Stimulated activated CD4-positive, alpha-beta T cell treated with anti-CD3 and anti-CD28 coated beads, Interleukin-2, amount 100 ng/mL, for 4 hours (primary cell): Measurements from ENCODE around the gene FCAR.
"Not testable (repeated sequence)": the region's sequence is repeated elsewhere in the genome, so short reads cannot be mapped to it uniquely, and the experiment has no call there.

Experiments
- DNase-seq: peaks from one replicate; pipeline ENCODE4 v3.0.0-alpha.2; 2020; ENCODE audit warnings: low read depth

FCAR gene

DNA sequence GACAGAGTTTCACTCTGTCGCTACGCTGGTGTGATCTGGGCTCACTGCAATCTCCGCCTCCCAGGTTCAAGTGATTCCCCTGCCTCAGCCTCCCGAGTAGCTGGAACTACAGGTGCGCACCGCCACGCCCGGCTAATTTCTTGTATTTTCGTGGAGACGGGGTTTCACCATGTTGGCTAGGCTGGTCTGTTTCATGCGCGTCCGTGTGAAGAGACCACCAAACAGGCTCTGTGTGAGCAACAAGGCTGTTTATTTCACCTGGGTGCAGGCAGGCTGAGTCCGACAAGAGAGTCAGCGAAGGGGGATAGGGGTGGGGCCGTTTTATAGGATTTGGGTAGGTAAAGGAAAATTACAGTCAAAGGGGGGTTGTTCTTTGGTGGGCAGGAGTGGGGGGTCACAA lies 20.1 kb downstream of the FCAR start:
- DNase-seq, result not testable (repeated sequence)

GRCh38 chr19:54896036-54896435 lies 22.0 kb downstream of the FCAR start:
- DNase-seq, result no peak

GRCh38 chr19:54898685-54899084 lies 24.6 kb downstream of the FCAR start:
- DNase-seq, result not testable (repeated sequence)

DNA sequence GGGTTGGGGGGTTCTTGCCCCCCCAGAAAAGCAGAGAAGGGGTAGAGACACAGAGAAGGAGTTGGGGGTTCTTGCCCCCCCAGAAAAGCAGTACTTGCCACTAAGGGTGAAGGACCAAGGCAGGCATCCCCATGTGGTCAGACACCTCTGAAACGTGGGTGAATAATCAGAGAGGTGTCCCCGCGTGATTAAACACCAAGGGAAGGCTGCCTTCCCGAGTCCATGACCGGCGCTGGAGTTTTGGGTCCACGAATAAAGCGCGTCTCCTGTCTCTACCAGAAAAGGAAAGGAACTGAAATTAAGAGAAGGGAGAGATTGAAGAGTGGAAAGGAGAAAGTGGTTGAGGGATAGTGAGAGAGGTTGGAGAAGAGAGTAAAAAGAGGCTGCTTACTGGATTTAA lies 25.6 kb downstream of the FCAR start:
- not testable (repeated sequence) for DNase-seq

- DNase-seq, result not testable (repeated sequence)
Observed at GRCh38 chr19:54901153-54901552, 27.1 kb downstream of the FCAR start.

DNA sequence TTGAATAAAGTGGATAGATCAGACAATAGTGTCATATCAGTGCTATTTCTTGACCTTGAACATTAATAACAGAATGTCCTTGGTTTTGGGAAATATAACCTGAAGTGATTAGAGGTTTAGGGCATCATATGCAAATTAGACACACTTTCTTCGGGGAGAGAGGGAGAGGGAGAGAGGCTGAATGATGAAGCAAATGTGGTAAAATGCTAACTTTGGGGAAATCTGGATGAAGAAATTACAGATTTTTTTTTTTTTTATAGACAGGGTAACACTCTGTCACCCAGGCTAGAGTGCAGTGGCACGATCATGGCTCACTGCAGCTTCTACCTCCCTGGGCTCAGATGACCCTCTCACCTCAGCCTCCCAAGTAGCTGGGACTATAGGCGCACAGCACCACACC lies 28.0 kb downstream of the FCAR start:
- no peak for DNase-seq

DNA sequence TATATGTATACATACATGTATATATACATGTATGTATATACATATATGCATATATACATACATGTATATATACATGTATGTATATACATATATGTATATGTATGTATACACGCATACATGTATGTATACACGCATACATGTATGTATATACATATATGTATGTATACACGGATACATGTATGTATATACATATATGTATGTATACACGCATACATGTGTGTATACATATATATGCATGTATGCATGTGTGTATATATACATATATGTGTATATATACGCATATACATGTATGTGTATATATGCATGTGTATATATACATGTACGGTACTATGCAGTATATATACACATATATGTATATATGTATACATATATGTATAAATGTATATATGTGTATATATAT lies 29.3 kb downstream of the FCAR start:
- no peak for DNase-seq

- DNase-seq, result not testable (repeated sequence)
Observed at GRCh38 chr19:54904261-54904660, 30.2 kb downstream of the FCAR start.

GRCh38 chr19:54905421-54905802 lies 31.4 kb downstream of the FCAR start:
- no peak for DNase-seq

DNA sequence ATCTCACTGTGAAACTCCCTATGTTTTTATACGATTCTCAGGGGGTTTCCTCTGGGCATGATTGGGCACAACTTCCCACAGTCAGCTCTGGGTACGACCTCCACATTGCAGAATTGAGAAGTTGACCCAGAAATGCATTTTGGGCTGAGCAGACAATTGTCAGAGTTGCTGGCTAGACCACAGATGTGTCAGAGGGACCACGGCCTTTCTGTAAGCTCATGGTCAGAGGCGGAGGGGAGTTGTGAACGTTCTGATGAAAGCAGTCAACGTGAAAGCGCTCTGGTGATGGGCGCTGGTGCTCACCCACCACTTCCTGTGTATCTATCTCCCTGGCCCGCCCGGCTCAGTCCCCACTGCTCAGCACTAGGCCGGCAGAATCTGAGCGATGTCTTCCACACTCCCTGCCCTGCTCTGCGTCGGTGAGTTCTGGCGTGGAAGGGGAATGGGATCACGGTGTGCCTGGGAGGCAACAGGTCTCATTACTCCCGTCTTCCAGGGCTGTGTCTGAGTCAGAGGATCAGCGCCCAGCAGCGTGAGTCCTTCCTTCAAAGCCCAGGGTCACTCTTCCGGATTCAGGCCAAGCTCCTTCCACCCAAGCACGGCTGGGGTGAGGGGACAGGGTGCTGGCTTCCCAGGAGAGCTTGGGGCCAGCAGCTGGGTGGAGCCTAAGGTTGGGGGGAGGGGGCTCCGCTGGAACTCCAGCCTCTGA lies 31.9 kb downstream of the FCAR start, which contains the start of gene NCR1:
NCR1 (plus strand) TSS at position 346 of the 709 bp plus-strand sequence; CDS start at position 386, 40 bp downstream.
- no peak for DNase-seq

DNA sequence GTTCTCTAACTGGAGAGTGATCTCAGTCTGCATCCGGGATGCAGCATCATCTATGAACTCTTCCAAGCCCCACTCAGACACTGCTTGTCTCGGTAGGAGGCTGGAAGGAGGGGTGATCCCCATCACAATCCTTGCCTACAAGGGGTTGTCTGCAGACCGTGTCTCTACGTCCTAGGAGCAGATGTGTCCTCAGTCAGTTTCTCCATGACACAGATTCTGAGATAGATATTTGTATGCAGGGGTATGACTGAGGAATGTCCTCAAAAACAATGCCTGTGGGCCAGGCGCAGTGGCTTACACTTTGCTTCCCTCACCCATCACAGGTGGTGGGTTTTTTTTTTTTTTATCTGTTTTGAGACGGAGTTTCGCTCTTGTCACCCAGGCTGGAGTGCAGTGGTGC lies 32.8 kb downstream of the FCAR start:
- no peak for DNase-seq

DNA sequence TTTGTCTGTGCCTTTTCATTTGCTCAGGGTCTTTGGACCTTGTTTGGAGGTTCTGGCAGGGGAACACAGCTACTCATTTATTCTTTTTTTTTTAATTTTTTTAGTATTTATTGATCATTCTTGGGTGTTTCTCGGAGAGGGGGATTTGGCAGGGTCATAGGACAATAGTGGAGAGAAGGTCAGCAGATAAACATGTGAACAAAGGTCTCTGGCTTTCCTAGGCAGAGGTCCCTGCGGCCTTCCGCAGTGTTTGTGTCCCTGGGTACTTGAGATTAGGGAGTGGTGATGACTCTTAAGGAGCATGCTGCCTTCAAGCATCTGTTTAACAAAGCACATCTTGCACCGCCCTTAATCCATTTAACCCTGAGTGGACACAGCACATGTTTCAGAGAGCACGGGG lies 33.9 kb downstream of the FCAR start:
- not testable (repeated sequence) for DNase-seq

DNA sequence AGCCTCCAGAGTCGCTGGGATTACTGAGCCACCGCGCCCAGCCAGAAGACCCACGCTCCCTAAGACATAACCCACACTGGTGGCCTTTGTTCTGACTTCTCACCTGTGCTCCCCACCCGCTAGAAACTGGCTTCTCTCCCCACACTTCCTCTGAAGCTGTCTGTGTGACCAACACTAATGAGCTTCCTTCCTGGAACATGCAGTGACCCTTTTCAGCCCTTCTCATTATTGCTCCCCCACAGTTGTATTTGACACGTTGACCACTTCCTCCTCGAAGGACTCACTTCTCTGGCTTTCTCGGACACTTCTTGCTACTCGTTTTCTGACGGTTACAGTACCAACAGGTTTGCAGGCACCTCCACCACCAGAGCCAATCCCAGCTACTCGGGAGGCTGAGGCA lies 42.8 kb downstream of the FCAR start:
- no peak for DNase-seq

- no peak for DNase-seq
Observed at GRCh38 chr19:54918499-54918898, 44.5 kb downstream of the FCAR start.

DNA sequence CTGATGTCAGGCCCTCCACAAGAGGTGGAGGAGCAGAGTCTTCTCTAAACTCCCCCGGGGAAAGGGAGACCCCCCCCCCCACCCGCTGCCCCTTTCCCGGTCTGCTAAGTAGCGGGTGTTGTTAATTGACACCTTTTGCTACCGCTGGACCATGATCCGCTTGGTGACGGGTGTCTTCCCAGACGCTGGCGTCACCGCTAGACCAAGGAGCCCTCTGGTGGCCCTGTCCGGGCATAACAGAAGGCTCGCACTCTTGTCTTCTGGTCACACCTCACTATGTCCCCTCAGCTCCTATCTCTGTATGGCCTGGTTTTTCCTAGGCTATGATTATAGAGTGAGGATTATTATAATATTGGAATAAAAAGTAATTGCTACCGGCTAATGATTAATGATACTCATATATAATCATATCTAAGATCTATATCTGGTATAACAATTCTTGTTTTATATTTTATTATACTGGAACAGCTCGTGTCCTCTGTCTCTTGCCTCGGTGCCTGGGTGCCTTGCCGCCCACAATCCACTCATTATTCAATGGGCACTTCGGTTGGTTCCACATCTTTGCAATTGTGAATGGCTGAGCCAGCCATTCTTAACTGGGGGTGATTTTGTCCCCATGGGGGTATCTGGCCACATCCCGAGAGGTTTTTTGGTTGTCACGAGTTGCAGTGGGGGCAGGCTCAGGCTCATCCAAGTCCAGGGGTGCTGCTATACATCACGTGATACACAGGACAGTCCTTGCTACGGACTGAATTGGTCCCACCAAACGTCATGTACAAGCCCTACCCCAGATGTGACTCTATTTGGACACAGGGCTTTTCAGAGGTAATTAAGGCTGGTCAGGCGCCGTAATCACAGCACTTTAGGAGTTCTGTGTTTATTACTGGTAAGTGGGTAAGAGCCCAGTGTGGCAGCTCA lies 45.9 kb downstream of the FCAR start:
- DNase-seq, result not testable (repeated sequence)

GRCh38 chr19:54921082-54921481 lies 47.0 kb downstream of the FCAR start:
- DNase-seq, result no peak

DNA sequence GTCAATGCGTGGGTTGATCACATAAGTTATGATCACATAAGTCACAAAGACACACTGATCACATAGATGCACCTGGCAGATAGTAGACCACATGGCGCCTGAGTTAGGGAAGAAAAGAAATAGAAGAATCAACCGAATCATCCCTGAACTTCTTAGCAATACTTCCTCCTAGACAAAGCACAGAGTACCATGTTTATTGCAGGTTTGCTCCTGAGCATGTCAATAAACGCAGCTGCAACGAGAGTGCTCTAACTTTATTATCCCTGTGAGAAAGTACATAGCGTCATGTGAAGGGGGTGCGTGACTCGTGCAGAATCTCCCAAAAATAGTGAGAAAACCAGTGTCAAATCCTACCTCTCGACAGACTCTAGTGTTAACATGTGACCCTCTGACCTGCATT lies 49.2 kb downstream of the FCAR start:
- no peak for DNase-seq

GRCh38 chr19:54928299-54928698 lies 54.3 kb downstream of the FCAR start:
- DNase-seq, result no peak

GRCh38 chr19:54937926-54938325 lies 63.9 kb downstream of the FCAR start:
- DNase-seq, result no peak

DNA sequence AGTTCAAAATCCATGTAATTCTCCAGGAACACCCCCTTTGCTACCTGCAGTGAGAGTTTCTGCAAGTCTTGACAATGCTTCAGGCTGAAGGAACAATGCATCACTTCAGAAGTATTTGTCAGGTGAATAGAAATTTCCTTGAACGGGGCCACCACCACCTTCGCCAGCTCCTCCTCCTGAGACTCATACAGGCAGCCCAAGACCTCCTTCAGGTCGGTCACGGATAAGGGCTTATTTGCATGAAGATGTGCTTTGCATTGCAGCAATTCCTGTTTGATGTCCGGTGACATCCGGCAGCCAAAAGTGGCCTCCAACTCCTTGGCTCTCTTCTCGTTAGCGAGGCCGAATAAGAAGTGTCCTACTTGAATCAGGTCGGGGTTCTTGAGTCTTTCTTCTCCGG lies 64.9 kb downstream of the FCAR start:
- no peak for DNase-seq

DNA sequence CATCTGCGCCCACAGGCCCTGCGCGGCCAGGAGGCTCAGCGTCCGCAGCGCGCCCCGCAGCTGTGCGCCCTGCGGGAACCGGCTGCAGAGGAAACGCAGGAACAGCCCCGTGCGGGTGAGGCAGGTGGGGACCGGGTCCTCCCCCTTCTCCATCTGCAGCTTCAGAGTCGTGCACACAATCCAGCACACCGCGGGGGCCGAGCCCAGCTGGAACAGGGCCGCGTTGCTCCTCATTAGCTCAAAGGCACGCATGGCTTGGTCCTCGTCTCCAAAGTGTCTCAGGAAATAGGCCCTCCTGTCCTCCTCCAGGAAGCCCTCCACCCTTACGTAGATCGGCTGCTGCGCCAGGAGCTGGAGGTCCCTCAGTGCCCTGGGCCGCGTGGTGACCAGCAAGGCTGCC lies 65.5 kb downstream of the FCAR start:
- not testable (repeated sequence) for DNase-seq
